ENCODE results near the gene CHST12. TPM values are rescaled to one million over a fixed set of nuclear protein-coding genes. Genes with fewer than 3 reads are reported as not detected.

Gene CHST12
- total and polyA plus RNA-seq, 2 of the 4 experiments (the other 2 are of a cell fraction): 3.8 to 27.0 TPM

- no peak overlapping the region for H4K8ac ChIP-seq (ENCODE audit: low read depth in 2 of 2, low read length in 2 of 2)
- 0 out of 2 replicates have a peak, but pooled peaks cover 3% of the 10 kb centered on the region for H3K9me1 ChIP-seq (ENCODE audit: insufficient read depth, low read length)
- no peak overlapping the region for H3K14ac ChIP-seq (replicated peaks; ENCODE audit: low read depth, low read length)
- H3K9me3 ChIP-seq (ENCODE audit: control insufficient read depth, insufficient read depth, low read length): no peaks in the 10 kb centered on the region
- in situ Hi-C loops (cut with MboI; ENCODE audit: low sequenced_read_pairs): no loop called here
- DNase-seq: no peak
- H2AK5ac ChIP-seq (ENCODE audit: low read depth, low read length): no peak overlapping the region
- dilution Hi-C loops (cut with HindIII; ENCODE audit: low sequenced_read_pairs, unreplicated experiment): no loop called here
- no peak overlapping the region for H2AK9ac ChIP-seq (replicated peaks; ENCODE audit: low read depth, low read length, poor library complexity)
- no TSS peak for BruUV-seq (replicated peaks)
- no peak overlapping the region for H4K5ac ChIP-seq (ENCODE audit: low read depth, low read length)
- no peak overlapping the region for H2AFZ ChIP-seq (replicated peaks; ENCODE audit: low read length, poor library complexity)
- H3K79me1 ChIP-seq (ENCODE audit: low read depth in 1 of 2, low read length in 2 of 2): peaks cover 26 to 55% of the 10 kb centered on the region in 2 experiments
- no peak overlapping the region for H2BK120ac ChIP-seq (ENCODE audit: low read depth, low read length)
- H4K91ac ChIP-seq (ENCODE audit: insufficient read depth, low read depth, low read length): no peak overlapping the region
- intact Hi-C loops (cut with micrococcal nuclease): no loop called here
- no peak overlapping the region for H3K23ac ChIP-seq (ENCODE audit: low read depth, low read length)
- no peak overlapping the region for H3K56ac ChIP-seq (ENCODE audit: extremely low read depth, insufficient read depth, low read length)
- no peak for ATAC-seq (ENCODE audit: low read depth)
- H4K20me1 ChIP-seq (ENCODE audit: insufficient read depth, low read length): peaks cover 39% of the 10 kb centered on the region
- H3K18ac ChIP-seq (ENCODE audit: low read depth, low read length): no peak overlapping the region
- no peak overlapping the region for H2BK20ac ChIP-seq (ENCODE audit: low read depth, low read length)
- H3K27me3 ChIP-seq (ENCODE audit: control insufficient read depth, insufficient read depth, low read length): no peaks in the 10 kb centered on the region
- no peak overlapping the region for H3K4ac ChIP-seq (ENCODE audit: low read depth, low read length)
- H2BK15ac ChIP-seq (ENCODE audit: low read depth, low read length): no peak overlapping the region
- peaks cover 86% of the 10 kb centered on the region for H3K36me3 ChIP-seq (ENCODE audit: control insufficient read depth, insufficient read depth, low read length)
- H3K4me1 ChIP-seq (ENCODE audit: control insufficient read depth, insufficient read depth, low read length): no peaks in the 10 kb centered on the region
- H3K4me2 ChIP-seq (ENCODE audit: low read depth, low read length): no peak overlapping the region
- no peak overlapping the region for H3K9ac ChIP-seq (ENCODE audit: low read depth, low read length)
- WGBS, 2 experiments (ENCODE audit: extremely low coverage in 2 of 2, insufficient read length in 1 of 2): 100% methylated on average over 4 of the region's 7 CpGs; no CpG with 5 or more reads in 1 of the 2 experiments
- POLR2A ChIA-PET (ENCODE audit: unreplicated experiment): no interaction called here
- no peak overlapping the region for H2BK5ac ChIP-seq (ENCODE audit: low read depth, low read length, poor library complexity, severe bottlenecking)
- no peak overlapping the region for H3K4me3 ChIP-seq (ENCODE audit: insufficient read depth, low read depth, low read length)
- CTCF ChIA-PET: no interaction called here
- no peak overlapping the region for H3K27ac ChIP-seq (ENCODE audit: insufficient read depth, low read length)
- TF ChIP-seq BHLHE40 (IDR thresholded peaks at IDR 0.05; ENCODE audit: low read depth, low read length) (no peak), RFX5 (IDR thresholded peaks at IDR 0.05; ENCODE audit: low read depth, low read length) (no peak), POLR2A (IDR thresholded peaks at IDR 0.05; ENCODE audit: low read depth, low read length) (no peak)
Observed at GRCh38 chr7:2373646-2374045, 29.8 kb upstream of the CHST12 start.

Data from IMR-90 (cell line).